GM18873 (cell line): ENCODE results near the gene REEP6.
"Not testable (repeated sequence)": the region's sequence is repeated elsewhere in the genome, so short reads cannot be mapped to it uniquely, and the experiment has no call there.

Experiments used
- ATAC-seq: cut with Tn5 transposase; IDR thresholded peaks from one replicate; pipeline ENCODE4 v1.9.1; 2021; ENCODE audit warnings: mild to moderate bottlenecking, moderate library complexity, moderate number of reproducible peaks; ENCODE audit not compliant: unreplicated experiment, low FRiP score

Gene REEP6

DNA sequence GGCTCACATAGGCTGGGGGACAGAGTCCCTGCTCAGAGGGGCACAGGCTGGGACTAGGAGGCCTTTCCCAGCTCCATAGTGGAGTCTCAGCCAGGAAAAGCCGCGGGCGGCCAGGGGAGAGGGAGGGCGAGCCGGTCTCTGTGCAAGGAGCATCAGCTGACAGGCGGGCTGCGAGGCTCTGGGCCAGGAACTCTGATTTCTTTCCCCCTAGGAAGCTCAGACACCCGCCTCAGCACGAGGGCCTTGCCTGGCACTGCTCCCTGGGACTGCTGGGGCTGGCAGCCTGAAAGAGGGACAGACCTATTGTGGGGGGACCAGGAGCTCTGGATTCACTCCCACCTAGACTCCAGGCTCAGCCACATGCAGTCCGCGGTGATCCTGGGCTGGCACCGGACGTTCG, 30.7 kb downstream of the REEP6 start:
- no peak for ATAC-seq

DNA sequence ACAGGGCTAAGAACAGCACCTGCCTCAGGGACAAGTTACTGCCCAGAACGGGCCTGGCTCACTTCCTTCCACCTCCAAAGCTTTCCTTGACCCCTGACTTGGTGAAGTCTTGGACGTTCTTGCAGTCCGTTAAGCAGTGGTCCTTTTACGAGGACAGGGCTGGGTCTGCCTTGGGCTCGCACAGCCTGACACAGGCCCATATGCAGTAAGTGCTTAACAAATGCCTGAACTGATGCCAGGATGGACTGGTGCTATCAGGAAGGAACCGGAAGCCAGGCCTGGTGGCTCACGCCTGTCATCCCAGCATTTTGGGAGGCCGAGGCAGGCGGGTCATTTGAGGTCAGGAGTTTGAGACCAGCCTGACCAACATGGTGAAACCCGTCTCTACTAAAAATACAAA, 31.1 kb downstream of the REEP6 start:
- no peak for ATAC-seq

DNA sequence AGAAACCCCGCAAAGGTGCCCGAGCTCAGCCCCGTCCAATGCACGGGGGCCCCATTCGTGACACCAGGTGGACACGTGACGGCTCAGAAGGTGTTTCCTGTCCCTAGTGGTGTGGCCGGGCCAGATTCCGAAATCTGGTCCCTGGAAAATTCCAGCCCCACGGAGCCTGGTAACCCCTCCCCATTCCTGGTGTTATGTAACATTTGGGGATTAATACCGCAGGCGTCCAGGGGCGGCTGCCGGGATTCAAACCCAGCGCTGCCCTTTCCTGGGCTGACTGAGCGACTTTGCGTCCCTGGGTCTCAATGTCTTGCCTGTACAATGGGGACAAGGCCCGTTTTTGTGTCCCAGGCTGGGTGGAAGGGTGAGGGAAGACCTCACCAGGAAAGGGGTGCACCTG, 31.9 kb downstream of the REEP6 start:
- ATAC-seq: no peak

DNA sequence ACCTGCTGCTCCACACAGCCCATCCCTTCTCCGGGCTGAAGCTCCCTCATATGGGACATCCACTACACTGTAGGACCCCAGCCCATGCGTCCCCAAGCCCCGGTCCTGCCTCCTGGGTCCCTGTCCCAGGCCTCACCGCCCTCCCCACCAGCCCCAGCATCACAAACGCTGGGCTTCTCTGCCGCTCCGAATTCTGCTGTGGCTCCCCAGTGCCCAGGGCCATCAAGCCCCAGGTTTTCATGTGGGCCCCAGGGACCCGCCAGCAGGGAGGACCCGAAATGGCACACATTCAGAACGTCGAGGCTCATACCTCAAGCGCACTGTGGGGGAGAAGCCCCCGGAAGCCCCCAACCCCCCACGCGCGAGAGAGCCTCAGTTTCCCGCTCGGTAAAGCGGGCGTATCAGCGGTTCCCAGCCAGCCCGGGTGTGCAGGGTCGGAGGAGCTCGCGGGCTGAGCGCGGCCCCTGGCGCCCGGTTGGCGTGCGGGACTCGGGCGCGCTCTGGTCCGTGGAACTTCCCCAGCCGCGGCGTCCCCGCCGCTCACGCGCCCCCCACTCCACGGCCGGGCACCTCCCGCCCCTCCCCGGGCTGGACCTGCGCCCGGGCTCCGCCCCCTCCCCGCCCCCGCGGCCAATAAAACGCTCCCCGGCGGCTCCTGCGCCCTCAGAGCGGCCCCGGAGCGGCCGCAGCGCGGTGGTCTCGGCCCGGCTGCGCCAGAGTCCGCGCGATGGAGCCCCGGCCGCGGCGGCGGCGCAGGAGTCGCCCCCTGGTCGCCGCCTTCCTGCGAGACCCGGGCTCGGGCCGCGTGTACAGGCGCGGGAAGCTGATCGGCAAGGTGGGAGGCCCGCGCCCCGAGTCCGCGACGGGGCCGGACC, 32.7 kb downstream of the REEP6 start, which contains the start of gene PLK5:
Gene PLK5 (plus strand): TSS at position 666 of the 875 bp plus-strand sequence. CDS start 2,920 bp downstream, outside the sequence.
- ATAC-seq: no peak

DNA sequence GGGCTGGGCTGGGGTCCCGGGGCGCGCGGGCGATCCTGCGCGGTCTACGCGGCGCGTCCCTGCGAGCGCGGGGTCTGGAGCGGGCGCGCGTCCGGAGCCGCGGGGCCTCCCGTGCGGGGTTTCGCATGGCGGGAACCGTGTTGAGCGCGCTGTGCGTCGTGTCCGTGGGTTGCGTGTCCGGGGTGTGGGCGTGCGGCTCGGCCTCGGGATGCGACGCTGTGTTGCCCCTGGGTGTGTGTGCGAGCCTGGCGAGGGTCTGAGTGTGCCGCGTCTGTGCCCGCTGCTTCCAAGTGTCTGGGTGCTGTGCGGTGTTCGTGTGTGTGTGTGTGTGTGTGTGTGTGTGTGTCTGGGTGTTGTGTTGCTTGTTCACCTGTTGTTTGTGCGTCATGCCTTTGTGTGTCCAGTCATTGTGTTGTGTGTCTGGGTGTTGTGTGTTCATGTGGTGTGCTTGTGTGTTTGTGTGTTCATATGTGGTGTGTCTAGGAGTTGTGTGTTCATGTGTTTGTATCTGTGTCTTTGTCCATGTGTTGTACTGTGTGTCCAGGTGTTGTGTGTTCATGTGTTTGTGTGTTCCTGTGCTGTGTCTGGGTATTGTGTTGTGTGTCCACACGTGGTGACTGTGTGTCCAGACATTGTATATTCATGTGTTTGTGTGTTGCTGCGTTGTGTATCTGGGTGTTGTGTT, 33.4 kb downstream of the REEP6 start:
- ATAC-seq: no peak

DNA sequence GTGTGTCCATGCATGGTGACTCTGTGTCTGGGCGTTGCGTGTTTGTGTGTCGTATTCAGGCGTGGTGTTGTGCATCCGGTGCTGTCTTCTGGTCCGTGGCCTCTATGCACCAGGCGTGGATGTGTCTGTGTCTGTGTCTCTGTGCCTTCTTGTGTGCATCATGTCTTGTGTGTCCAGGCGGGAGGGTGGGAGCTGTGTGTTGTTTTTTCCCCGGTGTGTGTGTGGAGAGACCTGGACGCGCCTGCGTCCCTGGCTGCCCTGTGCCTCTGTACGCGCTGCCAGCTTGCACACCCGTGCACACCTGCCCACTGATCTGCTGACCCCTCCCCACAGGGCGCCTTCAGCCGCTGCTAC, 34.0 kb downstream of the REEP6 start:
- ATAC-seq: no peak

DNA sequence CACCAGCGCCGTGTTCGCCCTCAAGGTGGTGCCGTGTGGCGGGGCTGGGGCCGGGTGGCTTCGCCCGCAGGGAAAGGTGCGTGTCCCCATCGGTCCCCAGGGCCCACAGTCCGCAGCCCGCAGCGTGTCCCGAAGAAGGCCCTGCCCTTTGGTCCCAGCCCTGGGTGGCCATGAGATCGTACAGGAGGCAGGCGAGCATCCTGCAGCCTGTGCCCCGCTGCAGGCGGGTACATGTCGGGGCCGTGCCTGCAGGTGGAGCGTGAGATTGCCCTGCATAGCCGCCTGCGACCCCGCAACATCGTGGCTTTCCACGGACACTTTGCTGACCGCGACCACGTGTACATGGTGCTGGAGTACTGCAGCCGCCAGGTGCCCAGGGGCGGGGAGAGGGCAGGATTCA, 34.4 kb downstream of the REEP6 start:
- no peak for ATAC-seq

DNA sequence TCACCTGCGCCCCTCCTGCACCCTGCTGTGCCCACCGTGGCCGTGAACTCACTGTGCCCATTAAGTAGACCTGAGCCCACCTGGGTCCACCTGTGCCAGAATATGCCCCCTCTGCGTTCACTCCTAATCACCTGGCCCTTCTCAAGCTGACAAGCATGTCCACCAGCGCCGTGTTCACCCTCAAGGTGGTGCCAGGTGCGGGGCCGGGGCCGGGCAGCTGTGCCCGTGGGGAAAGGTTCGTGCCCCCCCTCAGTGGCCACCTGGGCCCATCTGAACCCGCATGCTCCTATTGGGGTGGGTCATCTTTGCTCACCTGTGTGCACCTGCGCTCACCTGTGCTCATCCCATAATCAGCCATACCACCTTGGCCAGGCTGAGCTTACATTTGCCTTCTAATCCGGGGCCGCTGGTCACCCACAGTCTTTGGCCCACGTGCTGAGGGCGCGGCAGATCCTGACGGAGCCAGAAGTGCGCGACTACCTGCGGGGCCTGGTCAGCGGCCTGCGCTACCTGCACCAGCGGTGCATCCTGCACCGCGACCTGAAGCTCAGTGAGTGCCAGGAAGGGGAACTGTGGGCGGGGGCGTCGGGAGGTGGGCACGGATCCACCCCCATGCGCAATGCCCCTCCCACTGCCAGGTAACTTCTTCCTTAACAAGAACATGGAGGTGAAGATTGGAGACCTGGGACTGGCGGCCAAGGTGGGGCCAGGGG, 35.2 kb downstream of the REEP6 start:
- no peak for ATAC-seq

DNA sequence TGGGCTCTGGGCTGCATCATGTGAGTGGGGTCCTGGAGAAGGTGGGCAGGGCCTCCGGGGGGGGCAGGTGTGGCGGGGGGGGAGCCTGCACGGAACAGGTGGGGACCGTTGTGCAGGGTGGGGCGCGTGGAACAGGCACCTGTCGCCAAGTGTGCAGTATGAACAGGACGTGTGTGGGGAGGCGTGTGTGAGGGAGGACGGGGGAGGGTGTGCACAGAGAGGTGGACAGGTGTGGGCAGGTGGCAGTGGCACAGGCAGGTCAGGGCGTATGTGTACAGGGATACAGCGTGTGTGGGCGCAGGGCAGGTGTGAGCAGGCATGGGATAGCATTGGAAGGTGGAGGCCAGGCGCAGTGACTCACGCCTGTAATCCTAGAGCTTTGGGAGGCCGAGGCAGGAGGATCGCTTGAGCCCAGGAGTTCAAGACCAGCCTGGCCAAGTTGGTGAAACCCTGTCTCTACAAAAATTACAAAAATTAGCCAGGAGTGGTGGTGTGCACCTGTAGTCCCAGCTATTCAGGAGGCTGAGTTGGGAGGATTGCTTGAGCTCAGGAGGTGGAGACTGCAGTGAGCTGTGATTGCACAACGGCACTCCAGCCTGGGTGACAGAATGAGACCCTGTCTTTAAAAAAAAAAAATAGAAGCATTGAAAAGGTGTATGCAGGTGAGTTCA, 36.1 kb downstream of the REEP6 start:
- no peak for ATAC-seq

DNA sequence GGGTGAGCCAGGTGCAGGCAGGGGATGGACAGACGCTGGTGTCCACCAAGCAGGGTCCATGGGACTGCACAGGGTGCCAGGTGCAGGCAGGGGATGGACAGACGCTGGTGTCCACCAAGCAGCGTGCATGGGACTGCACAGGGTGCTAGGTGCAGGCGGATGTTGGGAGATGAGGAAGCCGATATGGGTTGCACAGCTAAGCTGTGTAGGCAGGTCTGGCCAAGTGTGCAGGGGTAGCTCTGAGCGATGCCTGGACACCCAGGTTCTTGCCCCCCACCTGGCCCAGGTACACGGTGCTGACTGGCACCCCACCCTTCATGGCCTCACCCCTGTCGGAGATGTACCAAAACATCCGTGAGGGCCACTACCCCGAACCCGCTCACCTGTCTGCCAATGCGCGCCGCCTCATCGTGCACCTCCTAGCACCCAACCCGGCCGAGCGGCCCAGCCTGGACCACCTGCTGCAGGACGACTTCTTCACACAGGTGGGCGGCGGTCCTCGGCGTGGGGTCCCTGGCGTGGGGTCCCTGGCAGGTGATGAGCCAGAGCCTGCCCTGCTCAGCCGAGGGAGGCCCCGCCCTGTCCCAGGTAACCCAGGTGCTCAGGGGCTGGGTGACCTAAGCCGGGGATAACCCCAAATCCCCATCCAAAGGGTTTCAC, 36.8 kb downstream of the REEP6 start:
- ATAC-seq: no peak

DNA sequence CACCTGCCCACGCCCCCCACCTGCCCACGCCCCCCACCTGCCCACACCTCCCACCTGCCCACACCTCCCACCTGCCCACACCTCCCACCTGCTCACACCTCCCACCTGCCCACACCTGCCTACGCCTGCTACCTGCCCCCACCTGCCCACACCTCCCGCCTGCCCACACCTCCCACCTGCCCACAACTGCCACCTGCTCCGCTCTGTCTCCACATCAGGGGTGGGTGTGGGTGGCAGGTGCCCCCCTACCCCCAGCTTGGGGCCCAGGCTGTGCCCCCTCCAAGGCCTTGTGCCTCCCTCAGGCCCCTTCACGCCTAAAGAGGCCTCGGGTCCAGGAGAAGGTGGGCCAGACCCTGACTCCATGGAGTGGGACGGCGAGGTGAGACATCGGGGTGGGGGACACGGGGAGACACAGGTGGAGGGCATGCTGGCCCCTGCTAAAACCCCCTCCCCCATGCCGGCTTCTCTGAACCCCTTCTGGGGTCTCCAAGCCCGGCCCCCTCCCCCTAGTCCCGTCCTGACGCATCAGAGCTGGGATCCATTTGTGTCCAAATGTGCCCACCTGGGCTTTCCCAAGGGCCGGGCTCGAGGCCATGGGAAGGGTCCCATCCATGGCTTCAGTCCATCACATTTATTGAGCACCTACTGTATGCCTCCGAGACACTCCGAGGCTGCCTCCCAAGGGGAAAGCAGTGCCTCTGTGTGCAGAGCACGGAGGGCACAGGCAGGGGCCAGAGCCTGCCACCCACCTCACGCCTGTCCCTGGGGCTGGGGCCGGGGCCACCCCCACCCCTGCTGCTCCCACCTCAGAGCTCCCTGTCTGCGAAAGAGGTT, 37.8 kb downstream of the REEP6 start:
- ATAC-seq: no peak

DNA sequence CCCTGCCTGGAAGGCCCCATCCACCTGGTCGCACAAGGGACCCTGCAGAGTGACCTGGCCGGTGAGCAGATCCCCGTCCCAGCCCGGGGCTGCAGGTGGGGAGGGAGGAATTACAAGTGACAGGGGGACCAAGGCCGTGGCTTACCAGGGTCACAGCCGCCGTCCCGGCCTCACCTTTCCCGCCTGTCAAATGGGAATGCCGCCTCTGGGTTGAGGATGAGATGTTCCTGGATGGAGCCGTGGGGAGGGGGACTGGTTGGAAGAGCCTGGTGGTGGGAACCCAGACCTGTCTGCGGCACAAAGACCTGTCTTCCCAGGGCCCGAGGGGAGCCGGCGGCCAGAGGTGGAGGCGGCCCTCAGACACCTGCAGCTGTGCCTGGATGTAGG, 38.4 kb downstream of the REEP6 start:
- ATAC-seq: no peak

DNA sequence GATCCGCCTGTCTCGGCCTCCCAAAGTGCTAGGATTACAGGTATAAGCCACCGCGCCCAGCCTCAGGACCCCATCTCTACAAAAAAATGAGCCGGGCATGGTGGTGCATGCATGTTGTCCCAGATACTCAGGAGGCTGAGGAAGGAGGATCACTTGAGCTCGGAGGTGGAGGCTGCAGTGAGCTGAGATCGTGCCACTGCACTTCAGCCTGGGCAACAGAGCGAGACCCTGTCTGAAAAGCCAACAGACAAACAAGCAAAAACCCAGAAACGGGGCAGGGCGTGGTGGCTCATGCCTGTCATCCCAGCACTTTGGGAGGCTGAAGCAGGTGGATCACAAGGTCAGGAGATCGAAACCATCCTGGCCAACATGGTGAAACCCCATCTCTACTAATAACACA, 39.9 kb downstream of the REEP6 start:
- ATAC-seq: not testable (repeated sequence)

DNA sequence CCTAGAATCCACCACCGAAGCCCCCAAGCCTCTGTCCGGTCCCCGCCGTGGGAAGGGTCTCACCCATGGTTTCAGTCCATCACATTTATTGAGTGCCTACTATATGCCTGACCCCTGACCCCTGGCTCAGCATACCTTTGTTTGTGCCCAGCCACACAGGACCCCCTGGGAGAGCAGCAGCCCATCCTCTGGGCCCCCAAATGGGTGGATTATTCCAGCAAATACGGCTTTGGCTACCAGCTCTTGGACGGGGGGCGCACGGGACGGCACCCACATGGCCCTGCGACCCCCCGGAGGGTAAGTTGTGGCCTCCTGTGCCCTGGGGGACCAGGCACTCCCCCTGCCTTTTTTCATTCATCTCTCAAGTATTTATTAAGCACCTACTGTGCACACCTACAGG, 40.6 kb downstream of the REEP6 start:
- ATAC-seq: no peak

DNA sequence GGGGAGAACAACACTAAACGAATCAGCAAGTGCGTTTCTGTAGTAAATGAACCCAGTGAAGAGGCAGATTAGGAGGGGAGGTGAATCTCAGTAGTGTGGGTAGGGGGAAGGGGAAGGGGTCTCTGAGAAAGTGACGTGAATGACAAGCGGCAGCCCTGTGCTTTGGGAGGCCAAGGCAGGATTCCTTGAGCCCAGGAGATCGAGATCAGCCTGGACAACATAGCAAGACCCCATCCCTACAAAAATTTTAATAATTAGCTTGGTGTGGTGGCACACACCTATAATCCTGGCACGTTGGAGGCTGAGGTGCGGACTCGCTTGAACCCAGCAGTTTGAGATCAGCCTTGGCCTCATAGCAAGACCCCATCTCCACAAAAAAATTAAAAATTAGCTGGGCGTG, 41.0 kb downstream of the REEP6 start:
- no peak for ATAC-seq

DNA sequence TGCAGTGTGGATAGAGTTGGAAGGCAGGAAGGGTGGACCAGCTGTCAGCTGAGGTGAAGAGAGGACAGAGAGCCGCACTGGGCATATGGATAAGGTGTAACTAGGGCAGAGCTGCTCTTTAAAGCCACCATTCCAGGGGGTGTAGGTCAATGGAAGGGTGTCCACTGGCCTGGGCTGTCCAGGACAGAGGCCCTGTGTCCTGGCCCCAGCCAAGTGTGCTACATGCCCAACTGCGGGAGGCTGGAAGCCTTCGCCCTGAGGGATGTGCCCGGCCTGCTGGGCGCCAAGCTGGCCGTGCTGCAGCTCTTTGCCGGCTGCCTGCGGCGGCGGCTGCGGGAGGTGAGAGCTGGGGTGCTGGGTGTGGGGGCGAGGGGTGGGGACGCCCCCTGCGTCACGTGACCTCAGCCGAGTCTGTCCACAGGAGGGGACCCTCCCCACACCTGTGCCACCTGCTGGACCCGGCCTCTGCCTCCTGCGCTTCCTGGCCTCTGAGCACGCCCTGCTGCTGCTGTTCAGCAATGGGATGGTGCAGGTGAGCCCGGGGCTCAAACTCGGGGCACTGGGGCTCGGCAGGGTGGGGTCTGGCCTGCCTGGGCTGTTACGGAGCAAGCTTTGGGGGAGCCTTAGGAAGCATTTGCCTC, 42.6 kb downstream of the REEP6 start:
- no peak for ATAC-seq

DNA sequence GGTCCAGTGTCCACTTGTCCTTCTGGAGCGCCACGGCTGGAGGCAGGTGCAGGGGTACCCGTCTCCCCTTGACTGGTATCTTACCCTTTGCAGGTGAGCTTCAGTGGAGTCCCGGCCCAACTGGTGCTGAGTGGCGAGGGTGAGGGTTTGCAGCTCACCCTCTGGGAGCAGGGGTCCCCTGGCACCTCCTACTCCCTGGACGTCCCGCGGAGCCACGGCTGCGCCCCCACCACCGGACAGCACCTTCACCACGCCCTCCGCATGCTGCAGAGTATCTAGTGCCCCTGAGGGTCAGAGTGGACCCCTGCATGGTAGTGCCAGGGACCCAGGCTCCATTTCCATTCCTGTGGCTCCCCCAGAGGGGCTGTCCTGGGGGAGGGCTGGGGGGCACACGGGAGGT, 44.0 kb downstream of the REEP6 start:
- no peak for ATAC-seq

DNA sequence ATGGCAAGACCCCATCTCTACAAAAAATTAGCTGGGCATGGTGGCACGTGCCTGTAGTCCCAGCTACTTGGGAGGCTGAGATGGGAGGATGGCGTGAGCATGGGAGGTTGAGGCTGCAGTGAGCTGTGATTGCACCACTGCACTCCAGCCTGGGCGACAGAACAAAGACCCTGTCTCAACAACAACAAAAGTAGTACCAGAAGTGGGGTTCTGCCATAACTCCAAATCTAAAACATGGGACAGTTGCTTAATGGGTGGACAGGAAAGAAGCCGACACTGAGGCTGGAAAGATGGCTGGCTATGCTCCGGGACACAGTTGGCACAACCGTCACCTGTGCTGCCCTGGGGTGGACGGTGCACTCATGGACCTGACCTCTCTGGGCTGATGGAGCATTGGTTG, 44.7 kb downstream of the REEP6 start:
- not testable (repeated sequence) for ATAC-seq

DNA sequence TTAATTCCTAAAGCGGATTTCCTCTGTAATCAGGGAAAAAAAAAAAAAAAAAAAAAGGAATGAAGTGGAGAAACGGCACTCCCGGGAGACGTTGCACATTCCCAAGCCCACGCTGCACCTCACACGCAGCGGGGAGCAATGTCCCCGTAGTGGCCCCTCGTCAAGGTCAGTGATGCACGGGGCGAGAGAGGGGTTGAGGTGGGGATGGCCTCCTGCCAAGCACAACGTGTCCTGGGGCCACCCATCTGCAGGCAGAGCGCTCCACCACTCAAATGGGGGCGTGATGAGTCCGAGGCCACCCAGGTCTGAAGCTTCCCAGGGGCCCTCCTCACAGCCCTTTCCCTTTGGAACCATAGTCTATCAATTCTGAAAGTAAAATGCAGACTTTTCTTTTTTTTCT, 48.0 kb downstream of the REEP6 start:
- no peak for ATAC-seq
